22Rv1 (cell line): ENCODE results near the gene TGIF1.
"Not testable (repeated sequence)": the region's sequence is repeated elsewhere in the genome, so short reads cannot be mapped to it uniquely, and the experiment has no call there.

Experiments used
- CTCF ChIP-seq: fragments of 450-650 bp; IDR thresholded peaks from 2 replicates; pipeline ENCODE4 v1.5.1; 2017; ENCODE audit warnings: mild to moderate bottlenecking
- ZFX ChIP-seq: fragments of 450-650 bp; IDR thresholded peaks from 2 replicates; pipeline ENCODE4 v1.6.1; 2017; ENCODE audit warnings: antibody characterized with exemption, borderline replicate concordance

- TF ChIP-seq CTCF, ZFX: not testable (repeated sequence)
These were observed 22.1 kb downstream of the TGIF1 start for GRCh38 chr18:3472121-3472520.
